HepG2 (cell line): ENCODE data around the gene TRAPPC12. TPM values are rescaled to one million over a fixed set of nuclear protein-coding genes. Genes with fewer than 3 reads are reported as not detected.
A peak's percentile ranks its signal among the peaks of the same experiment; 100 is the strongest.

Experiments used
- ATAC-seq: fragments of 200-7000 bp; cut with Tn5 transposase; 3 replicates; pipeline ENCODE4 v1.9.1; 2020; ENCODE audit warnings: mild to moderate bottlenecking, moderate library complexity
- BruUV-seq: library from RNA; stranded (reverse); fragments of 400-500 nt; replicated peaks from 2 replicates; lab custom pipeline; 2021; lab: Mats Ljungman, UMichigan
- CTCF ChIA-PET: fragments of 300-600 bp; formaldehyde crosslinking; extraction: SDS; loops from one replicate; lab custom pipeline; 2021; ENCODE audit warnings: low total read pairs, inconsistent platforms, low intra/inter-chr PET ratio; lab: Yijun Ruan, JAX
- POLR2A ChIA-PET: fragments of 350-600 bp; sonication (Branson Sonifier 250); formaldehyde crosslinking; loops from one replicate; lab custom pipeline; 2020; ENCODE audit warnings: antibody characterized with exemption, inconsistent platforms; lab: Yijun Ruan, JAX
- DNase-seq: peaks from one replicate; pipeline ENCODE4 v3.0.0-alpha.2; 2015; ENCODE audit warnings: low spot score
- FAIRE-seq: peaks from 3 replicates; lab custom pipeline; 2011; peaks lifted over from hg19 to GRCh38; lab: Jason Lieb, UNC
- H2AFZ ChIP-seq: one replicate; pipeline ENCODE4 v1.6.1; 2011; ENCODE audit warnings: low read length, inconsistent platforms
- H3K27ac ChIP-seq: fragments of 300-600 bp; 3 replicates; pipeline ENCODE4 v1.8.0; 2011; ENCODE audit warnings: mixed run types, mild to moderate bottlenecking, mixed read lengths, low read length, inconsistent platforms; ENCODE audit not compliant: insufficient read depth; ENCODE audit errors: extremely low read length
- H3K27me3 ChIP-seq, 2 experiments: fragments of 200-600 bp in 1 of 2; 2 replicates in 1 of 2; 3 replicates in 1 of 2; pipeline versions ENCODE4 v1.6.0 to v1.8.0; 2011; ENCODE audit warnings: low read length in 2 of 2, mild to moderate bottlenecking in 2 of 2, moderate library complexity in 2 of 2, inconsistent platforms in 1 of 2; ENCODE audit not compliant: insufficient read depth in 2 of 2, control insufficient read depth in 1 of 2
- H3K36me3 ChIP-seq, 2 experiments: fragments of 200-600 bp in 1 of 2; replicated peaks in 1 of 2; 2 replicates in 1 of 2; 3 replicates in 1 of 2; pipeline versions ENCODE4 v1.5.1 to v1.8.0; 2011; ENCODE audit warnings: low read length in 2 of 2, inconsistent platforms in 1 of 2; ENCODE audit not compliant: insufficient read depth in 2 of 2, control insufficient read depth in 1 of 2
- H3K4me1 ChIP-seq: 2 replicates; pipeline ENCODE4 v1.5.1; 2012; ENCODE audit warnings: low read length, inconsistent platforms; ENCODE audit not compliant: insufficient read depth
- H3K4me2 ChIP-seq: 2 replicates; pipeline ENCODE4 v1.6.0; 2011; ENCODE audit warnings: low read depth, low read length, inconsistent platforms
- H3K4me3 ChIP-seq, 3 experiments: fragments of 200-600 bp in 1 of 3; sonication (generic), shearing (Covaris generic) in 1 of 3; replicated peaks in 1 of 3; 2 replicates each; pipeline ENCODE4 v1.5.1; 2011 to 2016; ENCODE audit warnings: low read length in 3 of 3, inconsistent platforms in 2 of 3, low read depth in 2 of 3, mild to moderate bottlenecking in 2 of 3, control low read depth in 1 of 3, mixed read lengths in 1 of 3; ENCODE audit not compliant: insufficient read depth in 1 of 3
- H3K79me2 ChIP-seq: one replicate; pipeline ENCODE4 v1.6.1; 2011; ENCODE audit warnings: low read length, inconsistent platforms; ENCODE audit not compliant: insufficient read depth
- H3K9ac ChIP-seq: 2 replicates; pipeline ENCODE4 v1.6.0; 2011; ENCODE audit warnings: mild to moderate bottlenecking, low read depth, low read length, inconsistent platforms; ENCODE audit not compliant: insufficient read depth
- H3K9me3 ChIP-seq: 2 replicates; pipeline ENCODE4 v1.5.1; 2012; ENCODE audit warnings: mild to moderate bottlenecking, low read length
- H4K20me1 ChIP-seq: 2 replicates; pipeline ENCODE4 v1.6.0; 2011; ENCODE audit warnings: inconsistent platforms, mild to moderate bottlenecking, low read length, moderate library complexity; ENCODE audit not compliant: insufficient read depth
- AGO2 ChIP-seq: fragments of 200-400 bp; formaldehyde crosslinking; optimal IDR thresholded peaks from 2 replicates; pipeline ENCODE3; 2017; ENCODE audit warnings: mild to moderate bottlenecking, low read depth, low read length, moderate library complexity
- HNF4G ChIP-seq, 2 experiments: sonication (generic) in 1 of 2; formaldehyde crosslinking in 1 of 2; IDR thresholded peaks; 2 replicates each; pipeline versions ENCODE4 v1.4.0 to v1.6.1; 2011 to 2020; ENCODE audit warnings: borderline replicate concordance in 2 of 2, low read depth in 2 of 2, mild to moderate bottlenecking in 2 of 2, low read length in 1 of 2, missing genetic modification reagents in 1 of 2, moderate library complexity in 1 of 2
- HNRNPL ChIP-seq: fragments of 200-400 bp; formaldehyde crosslinking; IDR thresholded peaks from 2 replicates; pipeline ENCODE4 v1.6.1; 2017; ENCODE audit warnings: mild to moderate bottlenecking, low read depth, low read length
- HNRNPLL ChIP-seq: fragments of 200-400 bp; formaldehyde crosslinking; IDR thresholded peaks from 2 replicates; pipeline ENCODE4 v1.6.1; 2017; ENCODE audit warnings: mild to moderate bottlenecking, low read depth, low read length; ENCODE audit not compliant: poor library complexity, severe bottlenecking
- IRF1 ChIP-seq: sonication (generic); formaldehyde crosslinking; IDR thresholded peaks from 2 replicates; pipeline ENCODE4 v1.4.0; 2020; ENCODE audit warnings: low read depth, mild to moderate bottlenecking, missing genetic modification reagents
- ZNF256 ChIP-seq: sonication (generic); formaldehyde crosslinking; conservative IDR thresholded peaks from 2 replicates; pipeline ENCODE4 v1.4.0; 2020; ENCODE audit warnings: missing genetic modification reagents
- ZNF280B ChIP-seq: sonication (generic); formaldehyde crosslinking; IDR thresholded peaks from 2 replicates; pipeline ENCODE4 v1.5.0; 2020; ENCODE audit warnings: missing genetic modification reagents, mild to moderate bottlenecking, borderline replicate concordance
- ZNF281 ChIP-seq: sonication (generic); formaldehyde crosslinking; IDR thresholded peaks from 2 replicates; pipeline ENCODE4 v1.4.0; 2020; ENCODE audit warnings: missing genetic modification reagents, borderline replicate concordance
- ZNF503 ChIP-seq: sonication (generic); formaldehyde crosslinking; IDR thresholded peaks from 2 replicates; pipeline ENCODE4 v1.4.0; 2020; ENCODE audit warnings: missing genetic modification reagents
- WGBS: methylation state at CpG from one replicate; pipeline ENCODE4 v1.1.6; 2017; ENCODE audit warnings: low lambda C conversion rate; 5-methylcytosine and 5-hydroxymethylcytosine counted together
- in situ Hi-C: cut with HindIII; loops from 2 replicates; pipeline ENCODE4 v1.10.0; 2017; ENCODE audit warnings: low pct_unique_long_range_greater_than_20kb; ENCODE audit not compliant: extremely low pct_ligation_motif_present
- intact Hi-C: fragments of 100-400 bp; cut with micrococcal nuclease; formaldehyde crosslinking; loops from one replicate; pipeline ENCODE4 v1.10.0; 2022; ENCODE audit not compliant: unreplicated experiment
- polyA plus RNA-seq, 8 experiments: library from polyadenylated mRNA; depleted of rRNA in 3 of 8; stranded (reverse) in 7 of 8; unstranded in 1 of 8; fragments of >200 nt; fragmentation: Illumina TruSeq in 4 of 8; extraction: Trizol in 4 of 8; gene quantifications; 2 replicates each; pipeline versions ENCODE4 v1.2.1 to v1.2.3, GENCODE V29; 2011 to 2016; ENCODE audit warnings: low read depth in 4 of 8, missing spikeins in 1 of 8, mixed read lengths in 1 of 8; ENCODE audit not compliant: insufficient read depth in 1 of 8
- total RNA-seq, 5 experiments: library from RNA; depleted of rRNA; stranded (reverse); fragments of >200 nt; fragmentation: Illumina TruSeq; extraction: Trizol; gene quantifications; 2 replicates each; pipeline ENCODE4 v1.2.3, GENCODE V29; 2016; ENCODE audit warnings: low read depth in 1 of 5

TRAPPC12 gene
- total and polyA plus RNA-seq, 2 of the 13 experiments (the other 11 are each of a cell fraction or from before 2014, with no cell fraction given): 46.4 to 97.7 TPM

- Histone ChIP-seq H3K27ac (no peak overlapping the region), H3K9ac (no peak overlapping the region), H3K9me3 (no peaks in the 10 kb centered on the region)
- no TSS peak for BruUV-seq
- in situ Hi-C loops (no loop called here), intact Hi-C loops (no loop called here)
- TF ChIP-seq ZNF280B (0 out of 2 replicates have a peak, but pooled peaks have one; percentile 24), HNRNPLL (peak; percentile 41), ZNF281 (CRISPR knock-in tag) (no peak), ZNF503 (CRISPR knock-in tag) (no peak), HNRNPL (peak; percentile 29; the same call in 1 of the 2 replicates), IRF1 (CRISPR knock-in tag) (no peak), ZNF256 (CRISPR knock-in tag) (no peak), HNF4G (IDR thresholded peaks at IDR 0.05; ENCODE audit: borderline replicate concordance, low read depth, low read length) (no peak), HNF4G (CRISPR knock-in tag; IDR thresholded peaks at IDR 0.05; ENCODE audit: borderline replicate concordance, low read depth) (no peak), AGO2 (peak; percentile 48)
- TF ChIP-seq, all 625 proteins: peak for 4
- ChIA-PET CTCF (no interaction called here), POLR2A (no interaction called here)
- Histone ChIP-seq H3K27me3 (no peaks in the 10 kb centered on the region), H3K4me2 (no peak overlapping the region), H3K4me3 (no peak overlapping the region), H2AFZ (no peak overlapping the region), H4K20me1 (no peaks in the 10 kb centered on the region), H3K4me1 (no peaks in the 10 kb centered on the region), H3K79me2 (no peaks in the 10 kb centered on the region), H3K36me3 (peaks cover 12 to 36% of the 10 kb centered on the region in 2 experiments)
- DNase-seq (no peak), FAIRE-seq (no peak), ATAC-seq (no peak; the same call in 2 of the 3 replicates)
- WGBS: 97% methylated on average over 8 of the region's 8 CpGs
Observed at GRCh38 chr2:3341336-3341735, 38.2 kb upstream of the TRAPPC12 start.
